ENCODE measurements around the gene GTPBP4. TPM values are rescaled to one million over a fixed set of nuclear protein-coding genes. Genes with fewer than 3 reads are reported as not detected.

The GTPBP4 gene
- 10 to 100 TPM; 17.6 to 24.7 (median 22.0) TPM for polyA plus RNA-seq (ENCODE audit: low read depth in 6 of 6)

DNA sequence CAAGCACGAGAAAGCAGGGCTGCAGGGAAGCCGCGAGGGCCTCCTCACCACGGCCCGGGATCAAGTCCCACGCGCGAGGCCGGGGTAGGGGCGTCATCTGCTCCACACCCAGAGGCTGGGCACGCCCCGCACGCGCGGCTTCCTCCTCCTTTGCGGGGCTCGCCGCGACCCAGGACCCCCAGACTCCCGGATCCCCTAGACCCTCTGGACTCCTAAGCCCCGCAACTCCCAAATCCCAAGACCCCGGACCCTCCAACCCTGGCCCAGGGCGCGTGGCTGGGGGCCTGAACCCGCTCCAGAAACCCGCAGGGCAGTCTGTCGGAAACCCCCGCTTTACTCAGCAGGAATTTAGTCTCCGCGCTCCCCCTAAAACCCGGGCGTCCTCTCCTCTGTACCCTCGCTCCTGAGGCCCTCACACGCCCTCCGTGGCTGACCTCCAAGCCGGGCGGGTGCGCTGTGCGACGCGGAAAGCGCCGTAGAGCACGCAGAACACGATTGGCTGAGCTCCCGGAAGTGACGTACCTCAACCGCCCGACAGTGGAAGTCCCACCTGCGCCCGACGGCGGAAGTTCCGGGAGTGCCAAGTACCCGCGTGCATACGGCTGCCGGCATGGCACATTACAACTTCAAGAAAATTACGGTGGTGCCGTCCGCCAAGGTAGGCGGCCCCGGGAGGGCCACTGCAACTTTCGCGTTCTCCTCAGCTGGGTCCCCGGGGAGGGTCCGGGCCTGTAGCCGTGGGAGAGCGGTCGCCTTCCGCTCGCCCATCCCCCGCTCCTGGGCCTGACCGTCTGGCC is at the start of gene GTPBP4:
GTPBP4 (plus strand) TSS at position 565 of the 797 bp plus-strand sequence; CDS start at position 611, 46 bp downstream.
- Mint-ChIP-seq H3K4me1 (peaks cover 26 to 42% (median 40%) of the 10 kb centered on the region in 3 donors), H3K4me3 (peak within 1 kb of the TSS; percentile 97 to 99 (median 97)), H3K27ac (peak within 1 kb of the TSS; percentile 93 to 100 (median 98)), H3K27me3 (no peaks in the 10 kb centered on the region), H3K9me3 (no peaks in the 10 kb centered on the region), H3K36me3 (peaks cover 0 to 10% of the 10 kb centered on the region in 2 donors)
- DNase-seq (peak; percentile 93), ATAC-seq (ENCODE audit: low read depth in 2 of 2) (peak; percentile 97 to 99)

DNA sequence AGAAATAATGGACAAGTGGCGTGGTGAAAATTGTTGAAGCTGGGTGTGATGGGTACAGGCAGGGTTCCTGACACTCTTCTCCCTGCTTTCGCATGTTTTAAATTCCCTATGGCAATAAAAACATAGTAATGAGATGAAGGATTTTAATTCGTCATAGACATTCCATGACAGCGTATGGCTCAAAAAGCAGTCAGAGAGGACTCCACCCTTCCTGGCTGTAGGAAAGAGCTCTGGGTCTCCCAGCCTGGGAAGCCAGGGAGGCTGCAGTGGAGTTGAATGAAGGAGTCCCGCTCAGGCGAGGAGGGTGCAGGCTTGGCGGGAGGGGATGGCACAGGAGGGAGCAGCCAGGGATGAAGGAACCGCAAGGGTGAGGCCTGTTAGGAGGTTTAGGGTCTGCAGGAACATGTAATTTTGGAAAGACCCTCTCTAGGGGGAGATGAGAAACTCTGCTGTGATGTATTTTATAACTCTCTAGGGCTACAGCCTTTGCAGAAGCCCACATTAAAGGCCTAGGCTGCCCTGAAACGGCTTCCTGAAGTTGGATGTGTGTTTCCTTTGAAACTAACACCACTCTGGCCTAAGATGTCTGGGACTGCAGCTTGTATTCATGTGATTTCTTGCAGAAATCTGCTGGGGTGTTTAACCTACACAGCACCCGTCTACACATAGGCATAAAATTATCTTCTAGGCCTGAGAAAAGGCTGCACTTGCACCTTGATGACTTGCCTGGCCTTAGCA is 49.1 kb upstream of the GTPBP4 start:
- H3K27me3 Mint-ChIP-seq, result peaks cover 0 to 5% (median 5%) of the 10 kb centered on the region in 3 donors
- no peaks in the 10 kb centered on the region for H3K36me3 Mint-ChIP-seq
- H3K27ac Mint-ChIP-seq, result peak overlapping the region in 2 of 6 donors; percentile 58 to 92
- H3K4me1 Mint-ChIP-seq, result peaks cover 5 to 12% (median 11%) of the 10 kb centered on the region in 3 donors
- ATAC-seq (ENCODE audit: low read depth in 2 of 2) (no peak), DNase-seq (no peak)
- H3K9me3 Mint-ChIP-seq, result no peaks in the 10 kb centered on the region
- no peak overlapping the region for H3K4me3 Mint-ChIP-seq

DNA sequence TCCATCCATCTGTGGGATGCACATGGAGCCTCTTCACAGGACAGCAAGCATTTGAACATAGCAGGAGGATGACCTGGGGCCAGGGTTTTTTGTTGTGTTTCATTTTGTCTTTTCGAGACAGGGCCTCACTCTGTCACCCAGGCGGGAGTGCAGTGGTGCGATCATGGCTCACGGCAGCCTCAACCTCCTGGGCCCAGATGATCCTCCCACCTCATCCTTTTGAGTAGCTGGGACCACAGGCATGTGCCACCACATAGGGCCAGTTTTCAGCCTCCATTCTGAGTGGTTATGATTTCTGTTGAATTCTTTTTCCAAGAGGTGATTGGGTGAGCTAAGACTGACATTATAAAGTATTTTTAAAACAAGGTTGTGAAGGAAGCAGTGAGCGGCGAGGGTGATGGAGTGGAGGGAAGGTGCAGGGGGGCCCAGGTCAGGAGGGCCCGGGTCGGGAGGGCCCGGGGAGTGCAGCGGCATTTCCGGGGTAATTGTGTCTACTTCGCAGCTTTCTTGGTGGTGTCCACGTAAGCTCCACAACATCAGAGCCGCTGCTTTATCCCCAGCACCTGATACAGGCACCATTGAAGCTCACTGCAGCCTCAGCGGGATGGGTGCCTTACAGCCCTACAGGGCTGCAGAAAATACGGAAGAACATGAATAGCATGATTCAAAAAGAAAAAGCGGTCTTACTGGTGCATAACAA is 44.8 kb upstream of the GTPBP4 start:
- H3K27ac Mint-ChIP-seq, result peak overlapping the region in 1 of 6 donors; percentile 73
- H3K4me1 Mint-ChIP-seq, result peaks cover 5 to 15% (median 10%) of the 10 kb centered on the region in 3 donors
- DNase-seq (no peak), ATAC-seq (ENCODE audit: low read depth in 2 of 2) (peak in 1 of 2 donors; percentile 32)
- peak overlapping the region in 5 of 8 donors; percentile 40 to 79 (median 59) for H3K4me3 Mint-ChIP-seq
- H3K9me3 Mint-ChIP-seq, result no peaks in the 10 kb centered on the region
- peaks cover 0 to 5% (median 5%) of the 10 kb centered on the region in 3 donors for H3K27me3 Mint-ChIP-seq
- no peaks in the 10 kb centered on the region for H3K36me3 Mint-ChIP-seq

- Mint-ChIP-seq H3K4me1 (peaks cover 5 to 15% (median 10%) of the 10 kb centered on the region in 3 donors), H3K27me3 (peaks cover 0 to 6% (median 5%) of the 10 kb centered on the region in 3 donors), H3K9me3 (no peaks in the 10 kb centered on the region), H3K27ac (peak overlapping the region in 3 of 6 donors; percentile 2 to 89 (median 34)), H3K36me3 (no peaks in the 10 kb centered on the region), H3K4me3 (peak overlapping the region; percentile 1 to 79 (median 53))
- peak; percentile 32 for DNase-seq
- ATAC-seq (ENCODE audit: low read depth in 2 of 2), result peak; percentile 80 to 86
Observed at GRCh38 chr10:944034-944831, 44.0 kb upstream of the GTPBP4 start.

DNA sequence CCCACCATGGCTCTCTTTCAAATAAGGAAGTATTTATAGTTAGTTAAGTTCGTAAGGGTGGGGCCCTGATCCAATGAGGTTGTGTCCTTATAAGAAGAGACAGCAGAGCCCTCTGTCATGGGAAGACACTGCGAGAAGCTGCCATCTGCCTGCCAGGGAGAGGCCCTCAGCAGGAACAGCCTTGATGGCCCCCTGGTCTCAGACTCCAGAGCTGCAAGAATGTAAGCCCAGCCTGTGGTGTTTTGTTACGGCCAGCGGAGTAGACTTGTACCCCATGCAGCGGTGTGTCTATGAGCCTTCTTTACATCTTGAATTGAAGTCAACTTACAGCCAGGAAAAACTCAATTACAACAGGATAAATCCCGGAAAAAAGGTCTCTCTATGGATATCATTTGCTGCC is 42.5 kb upstream of the GTPBP4 start:
- Mint-ChIP-seq H3K4me3 (no peak overlapping the region), H3K27ac (no peak overlapping the region), H3K36me3 (no peaks in the 10 kb centered on the region), H3K27me3 (peaks cover 0 to 13% (median 7%) of the 10 kb centered on the region in 3 donors), H3K9me3 (no peaks in the 10 kb centered on the region), H3K4me1 (peaks cover 5 to 15% (median 15%) of the 10 kb centered on the region in 3 donors)
- no peak for ATAC-seq (ENCODE audit: low read depth in 2 of 2)
- DNase-seq, result no peak

DNA sequence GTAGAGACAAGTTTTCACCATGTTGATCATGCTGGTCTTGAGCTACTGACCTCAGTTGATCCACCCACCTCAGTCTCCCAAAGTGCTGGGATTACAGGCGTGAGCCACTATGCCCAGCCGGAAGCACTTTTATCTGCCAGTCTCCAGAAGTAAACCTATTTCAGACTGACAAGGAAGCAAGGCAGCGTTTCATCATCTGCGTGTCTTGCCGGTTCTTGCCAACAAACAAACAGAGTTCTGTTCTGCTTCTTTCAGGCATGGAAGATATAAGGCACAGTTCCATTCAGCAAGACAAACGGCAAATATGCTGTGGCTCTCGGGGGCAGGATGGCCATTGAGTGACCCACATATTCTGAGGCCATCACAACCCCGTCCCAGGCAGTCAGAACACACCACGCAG is 41.2 kb upstream of the GTPBP4 start:
- peaks cover 5 to 15% (median 15%) of the 10 kb centered on the region in 3 donors for H3K4me1 Mint-ChIP-seq
- ATAC-seq (ENCODE audit: low read depth in 2 of 2) (no peak), DNase-seq (no peak)
- no peak overlapping the region for H3K4me3 Mint-ChIP-seq
- no peaks in the 10 kb centered on the region for H3K9me3 Mint-ChIP-seq
- peaks cover 0 to 12% (median 5%) of the 10 kb centered on the region in 3 donors for H3K27me3 Mint-ChIP-seq
- no peak overlapping the region for H3K27ac Mint-ChIP-seq
- H3K36me3 Mint-ChIP-seq, result no peaks in the 10 kb centered on the region

- DNase-seq (no peak), ATAC-seq (ENCODE audit: low read depth in 2 of 2) (no peak)
- peak overlapping the region in 1 of 6 donors; percentile 21 for H3K27ac Mint-ChIP-seq
- H3K27me3 Mint-ChIP-seq, result peaks cover 0 to 12% (median 5%) of the 10 kb centered on the region in 3 donors
- no peaks in the 10 kb centered on the region for H3K9me3 Mint-ChIP-seq
- no peak overlapping the region for H3K4me3 Mint-ChIP-seq
- no peaks in the 10 kb centered on the region for H3K36me3 Mint-ChIP-seq
- H3K4me1 Mint-ChIP-seq, result peaks cover 5 to 15% (median 15%) of the 10 kb centered on the region in 3 donors
Observed at GRCh38 chr10:947881-948280, 40.4 kb upstream of the GTPBP4 start.

DNA sequence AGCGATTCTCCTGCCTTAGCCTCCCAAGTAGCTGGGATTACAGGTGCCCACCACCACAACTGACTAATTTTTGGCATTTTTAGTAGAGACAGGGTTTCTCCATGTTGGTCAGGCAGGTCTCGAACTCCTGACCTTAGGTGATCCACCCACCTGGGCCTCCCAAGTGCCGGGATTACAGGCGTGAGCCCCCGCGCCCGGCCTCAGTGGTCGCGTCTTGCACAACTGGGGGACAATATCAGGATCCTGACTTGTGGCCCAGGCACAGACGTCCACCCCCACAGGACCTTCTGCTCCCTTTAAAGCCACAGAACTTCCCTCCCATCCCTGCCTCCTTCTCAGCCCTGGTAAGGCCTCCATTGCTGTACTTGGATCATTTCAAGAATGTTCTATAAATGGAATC is 39.9 kb upstream of the GTPBP4 start:
- no peak for ATAC-seq (ENCODE audit: low read depth in 2 of 2)
- peaks cover 5 to 15% (median 14%) of the 10 kb centered on the region in 3 donors for H3K4me1 Mint-ChIP-seq

GRCh38 chr10:949446-949845 is 38.8 kb upstream of the GTPBP4 start:
- DNase-seq (no peak), ATAC-seq (ENCODE audit: low read depth in 2 of 2) (no peak)
- peaks cover 0 to 9% (median 3%) of the 10 kb centered on the region in 3 donors for H3K4me1 Mint-ChIP-seq
- no peak overlapping the region for H3K27ac Mint-ChIP-seq
- no peaks in the 10 kb centered on the region for H3K9me3 Mint-ChIP-seq
- H3K36me3 Mint-ChIP-seq, result no peaks in the 10 kb centered on the region
- no peak overlapping the region for H3K4me3 Mint-ChIP-seq
- H3K27me3 Mint-ChIP-seq, result peaks cover 3 to 19% (median 15%) of the 10 kb centered on the region in 3 donors

More for the DNA sequence above, 39.9 kb upstream of the GTPBP4 start:
- Mint-ChIP-seq H3K36me3 (no peaks in the 10 kb centered on the region), H3K27ac (peak overlapping the region in 1 of 6 donors; percentile 6), H3K27me3 (peaks cover 0 to 12% (median 5%) of the 10 kb centered on the region in 3 donors), H3K4me3 (no peak overlapping the region), H3K9me3 (no peaks in the 10 kb centered on the region)
- no peak for DNase-seq

- Mint-ChIP-seq H3K4me3 (no peak overlapping the region), H3K4me1 (peaks cover 0 to 8% (median 0%) of the 10 kb centered on the region in 3 donors), H3K27me3 (peaks cover 3 to 30% (median 28%) of the 10 kb centered on the region in 3 donors), H3K36me3 (no peaks in the 10 kb centered on the region), H3K9me3 (no peaks in the 10 kb centered on the region), H3K27ac (no peak overlapping the region)
- DNase-seq (no peak), ATAC-seq (ENCODE audit: low read depth in 2 of 2) (no peak)
Observed at GRCh38 chr10:953836-954235, 34.4 kb upstream of the GTPBP4 start.

GRCh38 chr10:954396-954795 is 33.8 kb upstream of the GTPBP4 start:
- Mint-ChIP-seq H3K4me1 (peaks cover 0 to 7% (median 0%) of the 10 kb centered on the region in 3 donors), H3K9me3 (no peaks in the 10 kb centered on the region), H3K27me3 (peaks cover 3 to 33% (median 29%) of the 10 kb centered on the region in 3 donors), H3K36me3 (no peaks in the 10 kb centered on the region), H3K27ac (no peak overlapping the region), H3K4me3 (no peak overlapping the region)
- DNase-seq, result no peak
- no peak for ATAC-seq (ENCODE audit: low read depth in 2 of 2)

GRCh38 chr10:955127-955819 is 33.0 kb upstream of the GTPBP4 start:
- Mint-ChIP-seq H3K4me1 (peaks cover 0 to 3% (median 0%) of the 10 kb centered on the region in 3 donors), H3K27ac (no peak overlapping the region), H3K9me3 (peaks cover 0 to 2% (median 0%) of the 10 kb centered on the region in 7 donors), H3K27me3 (peaks cover 7 to 34% (median 29%) of the 10 kb centered on the region in 3 donors), H3K36me3 (no peaks in the 10 kb centered on the region), H3K4me3 (peak overlapping the region in 1 of 8 donors; percentile 16)
- ATAC-seq (ENCODE audit: low read depth in 2 of 2), result no peak
- DNase-seq, result no peak

Data from naive B cell (primary cell).